ENCODE data around the gene LRFN2.
A peak's percentile ranks its signal among the peaks of the same experiment; 100 is the strongest.

The LRFN2 gene

GRCh38 chr6:40427196-40427595 is 160.0 kb downstream of the LRFN2 start:
- no peak for DNase-seq

GRCh38 chr6:40426346-40427066 is 160.7 kb downstream of the LRFN2 start:
- no peak for DNase-seq

GRCh38 chr6:40425192-40425919 is 161.8 kb downstream of the LRFN2 start:
- no peak for DNase-seq

- no peak for DNase-seq
Measured at GRCh38 chr6:40422046-40422445, 165.1 kb downstream of the LRFN2 start.

- no peak for DNase-seq
Measured at GRCh38 chr6:40419946-40420728, 167.0 kb downstream of the LRFN2 start.

GRCh38 chr6:40419377-40419776 is 167.8 kb downstream of the LRFN2 start:
- DNase-seq: peak; percentile 7

GRCh38 chr6:40417031-40417430 is 170.1 kb downstream of the LRFN2 start:
- DNase-seq: no peak

GRCh38 chr6:40414617-40415016 is 172.5 kb downstream of the LRFN2 start:
- no peak for DNase-seq

- no peak for DNase-seq
Measured at GRCh38 chr6:40413239-40413638, 173.9 kb downstream of the LRFN2 start.

GRCh38 chr6:40411881-40412280 is 175.3 kb downstream of the LRFN2 start:
- DNase-seq: no peak

GRCh38 chr6:40410821-40411220 is 176.3 kb downstream of the LRFN2 start:
- DNase-seq: no peak

- no peak for DNase-seq
Measured at GRCh38 chr6:40409716-40410397, 177.3 kb downstream of the LRFN2 start.

GRCh38 chr6:40408786-40409542 is 178.2 kb downstream of the LRFN2 start:
- no peak for DNase-seq

- no peak for DNase-seq
Measured at GRCh38 chr6:40407239-40407638, 179.9 kb downstream of the LRFN2 start.

GRCh38 chr6:40406175-40406574 is 181.0 kb downstream of the LRFN2 start:
- DNase-seq: no peak

GRCh38 chr6:40400738-40401137 is 186.4 kb downstream of the LRFN2 start:
- no peak for DNase-seq

- no peak for DNase-seq
Measured at GRCh38 chr6:40399888-40400457, 187.2 kb downstream of the LRFN2 start.

GRCh38 chr6:40398810-40399477 is 188.2 kb downstream of the LRFN2 start:
- no peak for DNase-seq

- DNase-seq: no peak
Measured at GRCh38 chr6:40398034-40398691, 189.0 kb downstream of the LRFN2 start.

GRCh38 chr6:40397287-40398033 is 189.7 kb downstream of the LRFN2 start:
- DNase-seq: no peak
